ENCODE results near the gene POLR2F. TPM values are rescaled to one million over a fixed set of nuclear protein-coding genes. Genes with fewer than 3 reads are reported as not detected.

POLR2F gene
- polyA plus RNA-seq, 1 of the 3 experiments (the other 2 are of a cell fraction) = 255 TPM

GRCh38 chr22:37965940-37966664, 12.6 kb downstream of the POLR2F start (continued):
- TF ChIP-seq USF2 (IDR thresholded peaks at IDR 0.05; ENCODE audit: borderline replicate concordance, low read depth, low read length) = no peak
- TF ChIP-seq SIN3A (IDR thresholded peaks at IDR 0.05; ENCODE audit: borderline replicate concordance, low read depth, low read length) = no peak
- TF ChIP-seq REST (IDR thresholded peaks at IDR 0.05; ENCODE audit: low read depth, low read length) = no peak
- TF ChIP-seq YY1 (IDR thresholded peaks at IDR 0.05; ENCODE audit: low read depth) = no peak
- no peak for TF ChIP-seq GABPA (IDR thresholded peaks at IDR 0.05; ENCODE audit: low read depth)
- TF ChIP-seq JUND (IDR thresholded peaks at IDR 0.05) = no peak

- Histone ChIP-seq H3K9ac (no peak overlapping the region), H3K9me2 (no peaks in the 10 kb centered on the region), H3F3A (replicated peaks; ENCODE audit: insufficient read depth) (no peaks in the 10 kb centered on the region), H3K4me3 (ENCODE audit: low read depth in 2 of 2, low read length in 1 of 2) (no peak overlapping the region), H3K4me2 (no peak overlapping the region), H3K27me3 (ENCODE audit: insufficient read depth) (no peaks in the 10 kb centered on the region), H2AFZ (ENCODE audit: low read depth) (no peak overlapping the region), H4K20me1 (ENCODE audit: insufficient read depth) (no peaks in the 10 kb centered on the region), H3K79me2 (ENCODE audit: insufficient read depth) (no peaks in the 10 kb centered on the region), H3K27ac (ENCODE audit: low read depth in 2 of 2, low read length in 1 of 2) (no peak overlapping the region), H3K36me3 (replicated peaks in 1 of 2; ENCODE audit: control insufficient read depth in 1 of 2, insufficient read depth in 2 of 2, low read length in 1 of 2) (peaks cover 0 to 17% of the 10 kb centered on the region in 2 experiments), H3K9me3 (no peaks in the 10 kb centered on the region), H3K4me1 (ENCODE audit: control insufficient read depth in 1 of 2, insufficient read depth in 2 of 2, low read depth in 1 of 2, low read length in 1 of 2) (no peaks in the 10 kb centered on the region)
- CTCF ChIA-PET = interaction anchor here (1.3 kb wide), 1 partner anchor 13 kb away, joined by 5 read pairs; the partner anchor contains the start of genes C22orf23 and POLR2F
- no peak for TF ChIP-seq TAF1 (IDR thresholded peaks at IDR 0.05; ENCODE audit: borderline replicate concordance, low read depth, low read length)
- TF ChIP-seq POLR2AphosphoS5 (IDR thresholded peaks at IDR 0.05; ENCODE audit: low read depth, low read length) = no peak
- TF ChIP-seq NFIC (IDR thresholded peaks at IDR 0.05; ENCODE audit: borderline replicate concordance) = no peak
- TF ChIP-seq ELF1 (IDR thresholded peaks at IDR 0.05) = no peak
- no peak for TF ChIP-seq EZH2phosphoT487 (IDR thresholded peaks at IDR 0.05; ENCODE audit: borderline replicate concordance, low read depth)
- TF ChIP-seq GABPA (IDR thresholded peaks at IDR 0.05; ENCODE audit: low read depth) = no peak
- TF ChIP-seq RAD21 (IDR thresholded peaks at IDR 0.05; ENCODE audit: low read length) = no peak
- no peak for TF ChIP-seq REST (IDR thresholded peaks at IDR 0.05; ENCODE audit: low read depth, low read length)
- no peak for TF ChIP-seq GATA2 (CRISPR knock-in tag; IDR thresholded peaks at IDR 0.05)
- no peak for TF ChIP-seq RCOR1 (IDR thresholded peaks at IDR 0.05; ENCODE audit: low read length)
- no peak for TF ChIP-seq CTCF (IDR thresholded peaks at IDR 0.05)
- no peak for TF ChIP-seq IRF3 (IDR thresholded peaks at IDR 0.05; ENCODE audit: low read depth, low read length)
- TF ChIP-seq TEAD4 (IDR thresholded peaks at IDR 0.05; ENCODE audit: borderline replicate concordance, insufficient read depth) = no peak
- no peak for TF ChIP-seq SIN3A (IDR thresholded peaks at IDR 0.05; ENCODE audit: borderline replicate concordance, low read depth, low read length)
- TF ChIP-seq SMC3 (IDR thresholded peaks at IDR 0.05; ENCODE audit: low read depth, low read length) = no peak
- POLR2A ChIA-PET = no interaction called here
- no peak for DNase-seq
- WGBS (ENCODE audit: low lambda C conversion rate) = 50% methylated on average over 1 of the region's 1 CpG
Measured at GRCh38 chr22:37967147-37967546, 13.6 kb downstream of the POLR2F start.
